WTC11 (cell line): Measurements from ENCODE around the gene PHACTR3.
"Not testable (repeated sequence)": the region's sequence is repeated elsewhere in the genome, so short reads cannot be mapped to it uniquely, and the experiment has no call there.

Experiments used
- CBFB ChIP-seq: sonication (generic); formaldehyde crosslinking; IDR thresholded peaks from 2 replicates; pipeline ENCODE4 v1.8.1; 2022; ENCODE audit warnings: mild to moderate bottlenecking, low read depth, missing genetic modification reagents
- CREM ChIP-seq: sonication (generic); formaldehyde crosslinking; IDR thresholded peaks from 2 replicates; pipeline ENCODE4 v1.8.1; 2022; ENCODE audit warnings: mild to moderate bottlenecking, missing genetic modification reagents, moderate library complexity
- ELF4 ChIP-seq: sonication (generic); formaldehyde crosslinking; IDR thresholded peaks from 2 replicates; pipeline ENCODE4 v1.8.1; 2022; ENCODE audit warnings: low read depth, mild to moderate bottlenecking, moderate library complexity, missing genetic modification reagents
- JUN ChIP-seq: sonication (generic); formaldehyde crosslinking; IDR thresholded peaks from 2 replicates; pipeline ENCODE4 v1.8.0; 2023; ENCODE audit warnings: mild to moderate bottlenecking, missing genetic modification reagents
- NFATC4 ChIP-seq: fragments of 250-450 bp; sonication (Bioruptor Pico); IDR thresholded peaks from 2 replicates; pipeline ENCODE4 v1.9.0; 2021; ENCODE audit warnings: mild to moderate bottlenecking
- ZNF121 ChIP-seq: sonication (generic); formaldehyde crosslinking; IDR thresholded peaks from 2 replicates; pipeline ENCODE4 v1.8.0; 2023; ENCODE audit warnings: missing genetic modification reagents
- TF ChIP-seq, protein P1 (sequence below): fragments of 200-600 bp; IDR thresholded peaks from 2 replicates; pipeline ENCODE4 v1.8.0; 2022; ENCODE audit warnings: antibody characterized with exemption
- TF ChIP-seq, protein P2 (sequence below): sonication (generic); formaldehyde crosslinking; IDR thresholded peaks from 2 replicates; pipeline ENCODE4 v1.8.1; 2022; ENCODE audit warnings: mild to moderate bottlenecking, moderate library complexity, missing genetic modification reagents

DNA sequence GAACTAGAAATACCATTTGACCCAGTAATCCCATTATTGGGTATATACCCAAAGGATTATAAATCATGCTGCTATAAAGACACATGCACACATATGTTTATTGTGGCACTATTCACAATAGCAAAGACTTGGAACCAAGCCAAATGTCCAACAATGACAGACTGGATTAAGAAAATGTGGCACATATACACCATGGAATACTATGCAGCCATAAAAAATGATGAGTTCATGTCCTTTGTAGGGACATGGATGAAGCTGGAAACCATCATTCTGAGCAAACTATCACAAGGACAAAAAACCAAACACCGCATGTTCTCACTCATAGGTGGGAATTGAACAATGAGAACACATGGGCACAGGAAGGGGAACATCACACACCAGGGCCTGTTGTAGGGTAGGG is 252.2 kb downstream of the PHACTR3 start:
- TF ChIP-seq, protein P1, sequence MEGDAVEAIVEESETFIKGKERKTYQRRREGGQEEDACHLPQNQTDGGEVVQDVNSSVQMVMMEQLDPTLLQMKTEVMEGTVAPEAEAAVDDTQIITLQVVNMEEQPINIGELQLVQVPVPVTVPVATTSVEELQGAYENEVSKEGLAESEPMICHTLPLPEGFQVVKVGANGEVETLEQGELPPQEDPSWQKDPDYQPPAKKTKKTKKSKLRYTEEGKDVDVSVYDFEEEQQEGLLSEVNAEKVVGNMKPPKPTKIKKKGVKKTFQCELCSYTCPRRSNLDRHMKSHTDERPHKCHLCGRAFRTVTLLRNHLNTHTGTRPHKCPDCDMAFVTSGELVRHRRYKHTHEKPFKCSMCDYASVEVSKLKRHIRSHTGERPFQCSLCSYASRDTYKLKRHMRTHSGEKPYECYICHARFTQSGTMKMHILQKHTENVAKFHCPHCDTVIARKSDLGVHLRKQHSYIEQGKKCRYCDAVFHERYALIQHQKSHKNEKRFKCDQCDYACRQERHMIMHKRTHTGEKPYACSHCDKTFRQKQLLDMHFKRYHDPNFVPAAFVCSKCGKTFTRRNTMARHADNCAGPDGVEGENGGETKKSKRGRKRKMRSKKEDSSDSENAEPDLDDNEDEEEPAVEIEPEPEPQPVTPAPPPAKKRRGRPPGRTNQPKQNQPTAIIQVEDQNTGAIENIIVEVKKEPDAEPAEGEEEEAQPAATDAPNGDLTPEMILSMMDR = not testable (repeated sequence)
- TF ChIP-seq CREM, ELF4, ZNF121, NFATC4, CBFB, JUN (CRISPR knock-in tag): not testable (repeated sequence)
- TF ChIP-seq, protein P2, sequence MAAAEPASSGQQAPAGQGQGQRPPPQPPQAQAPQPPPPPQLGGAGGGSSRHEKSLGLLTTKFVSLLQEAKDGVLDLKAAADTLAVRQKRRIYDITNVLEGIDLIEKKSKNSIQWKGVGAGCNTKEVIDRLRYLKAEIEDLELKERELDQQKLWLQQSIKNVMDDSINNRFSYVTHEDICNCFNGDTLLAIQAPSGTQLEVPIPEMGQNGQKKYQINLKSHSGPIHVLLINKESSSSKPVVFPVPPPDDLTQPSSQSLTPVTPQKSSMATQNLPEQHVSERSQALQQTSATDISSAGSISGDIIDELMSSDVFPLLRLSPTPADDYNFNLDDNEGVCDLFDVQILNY = not testable (repeated sequence)
